PC-3 (cell line): ENCODE results near the gene PTK6. TPM values are rescaled to one million over a fixed set of nuclear protein-coding genes. Genes with fewer than 3 reads are reported as not detected.
"Not testable (repeated sequence)": the region's sequence is repeated elsewhere in the genome, so short reads cannot be mapped to it uniquely, and the experiment has no call there.

Experiments used
- ATAC-seq: fragments of 200-7000 bp; cut with Tn5 transposase; 2 replicates; pipeline ENCODE4 v1.9.1; 2020; ENCODE audit warnings: mild to moderate bottlenecking, moderate library complexity
- BruUV-seq: library from RNA; stranded (reverse); fragments of 400-500 nt; replicated peaks from 2 replicates; lab custom pipeline; 2021; lab: Mats Ljungman, UMichigan
- CTCF ChIA-PET: fragments of 300-600 bp; sonication (Branson Sonifier 250); formaldehyde crosslinking; loops from one replicate; lab custom pipeline; 2022; ENCODE audit warnings: antibody characterized with exemption; lab: Charles Lee
- POLR2A ChIA-PET: fragments of 300-600 bp; sonication (Branson Sonifier 250); formaldehyde crosslinking; loops from one replicate; lab custom pipeline; 2022; ENCODE audit warnings: antibody characterized with exemption; ENCODE audit not compliant: unreplicated experiment; lab: Charles Lee
- DNase-seq: peaks from one replicate; pipeline ENCODE4 v3.0.0-alpha.2; 2015
- H2AFZ ChIP-seq: fragments of 300-600 bp; sonication (generic); 2 replicates; pipeline ENCODE4 v1.6.0; 2016; ENCODE audit warnings: antibody characterized with exemption, low read length
- H3F3A ChIP-seq: fragments of 300-600 bp; sonication (generic); one replicate; pipeline ENCODE4 v1.6.0; 2017; ENCODE audit warnings: antibody characterized with exemption, low read length, control low read depth, mild to moderate bottlenecking; ENCODE audit not compliant: unreplicated experiment
- H3K27ac ChIP-seq: fragments of 300-600 bp; sonication (generic); 2 replicates; pipeline ENCODE4 v1.5.1; 2016; ENCODE audit warnings: mild to moderate bottlenecking, low read length
- H3K27me3 ChIP-seq: fragments of 300-600 bp; sonication (generic); 2 replicates; pipeline ENCODE4 v1.6.1; 2016; ENCODE audit warnings: low read length, mixed read lengths
- H3K36me3 ChIP-seq: fragments of 300-600 bp; sonication (generic); 2 replicates; pipeline ENCODE4 v1.6.1; 2016; ENCODE audit warnings: low read depth, mixed run types, low read length, mixed read lengths
- H3K4me1 ChIP-seq: fragments of 300-600 bp; sonication (generic); 2 replicates; pipeline ENCODE4 v1.5.1; 2016; ENCODE audit warnings: low read length; ENCODE audit not compliant: insufficient read depth
- H3K4me2 ChIP-seq: fragments of 300-600 bp; sonication (generic); 2 replicates; pipeline ENCODE4 v1.6.0; 2016; ENCODE audit warnings: low read length
- H3K4me3 ChIP-seq: fragments of 300-600 bp; sonication (generic); 2 replicates; pipeline ENCODE4 v1.5.1; 2016; ENCODE audit warnings: mild to moderate bottlenecking, low read length, mixed read lengths
- H3K79me2 ChIP-seq: fragments of 300-600 bp; sonication (generic); 2 replicates; pipeline ENCODE4 v1.6.1; 2017; ENCODE audit warnings: low read length, mixed read lengths
- H3K9ac ChIP-seq: fragments of 300-600 bp; sonication (generic); 2 replicates; pipeline ENCODE4 v1.6.0; 2016; ENCODE audit warnings: mild to moderate bottlenecking, low read length
- H3K9me2 ChIP-seq: fragments of 300-600 bp; sonication (generic); replicated peaks from 2 replicates; pipeline ENCODE4 v1.6.1; 2016; ENCODE audit warnings: mixed run types, low read length, mixed read lengths
- H3K9me3 ChIP-seq: fragments of 300-600 bp; sonication (generic); 2 replicates; pipeline ENCODE4 v1.6.1; 2016; ENCODE audit warnings: low read length, mixed read lengths
- H4K20me1 ChIP-seq: fragments of 300-600 bp; sonication (generic); 2 replicates; pipeline ENCODE4 v1.6.1; 2016; ENCODE audit warnings: low read length, mixed read lengths
- EZH2 ChIP-seq: fragments of 300-600 bp; sonication (generic); IDR thresholded peaks from one replicate; pipeline ENCODE4 v1.6.1; 2017; ENCODE audit warnings: antibody characterized with exemption, mild to moderate bottlenecking, low read length; ENCODE audit not compliant: unreplicated experiment
- EZH2phosphoT487 ChIP-seq: fragments of 300-600 bp; sonication (generic); IDR thresholded peaks from 2 replicates; pipeline ENCODE4 v1.6.1; 2018; ENCODE audit warnings: mild to moderate bottlenecking, antibody characterized with exemption, low read length, borderline replicate concordance
- intact Hi-C: fragments of 100-400 bp; cut with micrococcal nuclease; formaldehyde crosslinking; loops from 2 replicates; pipeline ENCODE4 v1.9.0; 2023
- total RNA-seq: library from RNA; depleted of rRNA; stranded (reverse); fragments of >200 nt; gene quantifications from 2 replicates; pipeline ENCODE4 v1.2.3, GENCODE V29; 2014
- TF ChIP-seq, protein P1 (sequence below): fragments of 300-600 bp; sonication (generic); conservative IDR thresholded peaks from 2 replicates; pipeline ENCODE4 v1.5.1; 2017; ENCODE audit warnings: antibody characterized with exemption, low read depth, mild to moderate bottlenecking, low read length

The PTK6 gene
- total RNA-seq, 1 experiment from 2014 or later = 11.1 TPM

DNA sequence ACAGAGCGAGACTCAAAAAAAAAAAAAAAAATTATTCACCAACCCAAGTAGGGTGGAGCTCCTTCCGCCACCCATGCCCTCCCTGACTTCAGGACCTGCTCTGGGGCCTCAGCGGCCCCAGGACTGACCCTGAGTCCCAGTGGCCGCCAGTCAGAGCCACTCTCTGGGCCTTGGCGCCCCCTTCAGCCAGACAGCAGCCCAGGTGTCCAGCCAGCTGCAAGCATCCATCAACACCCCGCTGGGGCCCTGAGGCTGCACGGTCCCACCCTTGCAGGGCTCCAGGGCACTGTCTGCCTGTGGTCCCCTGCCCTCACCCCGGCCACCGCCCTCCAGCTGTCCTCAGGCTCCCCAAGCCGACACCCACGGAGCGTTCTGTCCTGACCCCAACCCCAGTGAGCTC is 53.3 kb downstream of the PTK6 start:
- no peaks in the 10 kb centered on the region for H3K9me2 ChIP-seq
- no peak overlapping the region for H3K4me3 ChIP-seq
- no peaks in the 10 kb centered on the region for H3K9me3 ChIP-seq
- no peaks in the 10 kb centered on the region for H3F3A ChIP-seq
- H3K9ac ChIP-seq = no peak overlapping the region
- intact Hi-C loops = no loop called here
- DNase-seq (no peak), ATAC-seq (peak; percentile 9; the same call in 1 of the 2 replicates)
- TF ChIP-seq EZH2 (no peak), EZH2phosphoT487 (no peak)
- TF ChIP-seq, protein P1, sequence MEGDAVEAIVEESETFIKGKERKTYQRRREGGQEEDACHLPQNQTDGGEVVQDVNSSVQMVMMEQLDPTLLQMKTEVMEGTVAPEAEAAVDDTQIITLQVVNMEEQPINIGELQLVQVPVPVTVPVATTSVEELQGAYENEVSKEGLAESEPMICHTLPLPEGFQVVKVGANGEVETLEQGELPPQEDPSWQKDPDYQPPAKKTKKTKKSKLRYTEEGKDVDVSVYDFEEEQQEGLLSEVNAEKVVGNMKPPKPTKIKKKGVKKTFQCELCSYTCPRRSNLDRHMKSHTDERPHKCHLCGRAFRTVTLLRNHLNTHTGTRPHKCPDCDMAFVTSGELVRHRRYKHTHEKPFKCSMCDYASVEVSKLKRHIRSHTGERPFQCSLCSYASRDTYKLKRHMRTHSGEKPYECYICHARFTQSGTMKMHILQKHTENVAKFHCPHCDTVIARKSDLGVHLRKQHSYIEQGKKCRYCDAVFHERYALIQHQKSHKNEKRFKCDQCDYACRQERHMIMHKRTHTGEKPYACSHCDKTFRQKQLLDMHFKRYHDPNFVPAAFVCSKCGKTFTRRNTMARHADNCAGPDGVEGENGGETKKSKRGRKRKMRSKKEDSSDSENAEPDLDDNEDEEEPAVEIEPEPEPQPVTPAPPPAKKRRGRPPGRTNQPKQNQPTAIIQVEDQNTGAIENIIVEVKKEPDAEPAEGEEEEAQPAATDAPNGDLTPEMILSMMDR = peak; percentile 28; the same call in 1 of the 2 replicates
- H4K20me1 ChIP-seq = no peaks in the 10 kb centered on the region; the same call in 1 of the 2 replicates
- H3K27ac ChIP-seq = no peak overlapping the region
- no TSS peak for BruUV-seq
- no peaks in the 10 kb centered on the region for H3K27me3 ChIP-seq
- H3K36me3 ChIP-seq = no peaks in the 10 kb centered on the region
- ChIA-PET POLR2A (no interaction called here), CTCF (no interaction called here)
- 0 out of 2 replicates have a peak, but pooled peaks cover 5% of the 10 kb centered on the region for H3K4me1 ChIP-seq
- H3K4me2 ChIP-seq = no peak overlapping the region
- H3K79me2 ChIP-seq = no peaks in the 10 kb centered on the region
- H2AFZ ChIP-seq = no peak overlapping the region

DNA sequence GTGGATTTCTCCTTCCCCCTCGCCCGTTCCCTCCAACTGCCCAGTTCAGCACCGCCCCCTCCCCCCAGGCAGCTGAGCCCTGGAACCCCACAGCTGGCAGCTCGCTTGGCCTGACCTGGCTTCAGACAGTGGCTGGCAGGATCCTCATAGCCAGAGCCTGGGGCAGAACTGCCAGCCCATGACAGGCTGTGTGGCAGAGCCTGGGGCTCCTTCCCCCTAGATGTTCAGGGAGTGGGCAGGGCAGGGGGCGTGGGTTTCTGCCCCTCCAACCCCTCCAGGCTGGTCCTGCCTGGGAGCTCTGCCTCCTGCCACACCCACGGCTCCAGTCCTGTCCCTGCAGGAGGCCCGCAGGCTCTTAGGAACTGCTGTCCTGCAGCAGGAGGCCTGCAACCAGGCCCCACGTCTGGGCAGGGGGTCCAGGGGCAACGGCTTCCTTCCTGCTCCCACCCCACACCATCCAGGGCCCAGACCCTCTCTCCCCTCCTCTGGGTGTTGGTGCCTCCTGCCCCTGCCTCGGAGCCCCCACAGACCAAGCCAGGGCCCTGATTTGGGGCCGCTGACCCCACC is 55.1 kb downstream of the PTK6 start:
- DNase-seq (no peak), ATAC-seq (no peak)
- H3K9me2 ChIP-seq = no peaks in the 10 kb centered on the region
- no peaks in the 10 kb centered on the region for H3K79me2 ChIP-seq
- H3K9ac ChIP-seq = no peak overlapping the region
- H2AFZ ChIP-seq = no peak overlapping the region
- no peak overlapping the region for H3K4me2 ChIP-seq
- TF ChIP-seq, protein P1 = no peak
- TF ChIP-seq EZH2 (no peak), EZH2phosphoT487 (no peak)
- BruUV-seq = no TSS peak
- H3K27ac ChIP-seq = no peak overlapping the region
- H3K4me3 ChIP-seq = no peak overlapping the region
- H3F3A ChIP-seq = no peaks in the 10 kb centered on the region
- ChIA-PET POLR2A (no interaction called here), CTCF (no interaction called here)
- H3K36me3 ChIP-seq = no peaks in the 10 kb centered on the region
- no peaks in the 10 kb centered on the region for H3K9me3 ChIP-seq
- H3K27me3 ChIP-seq = 0 out of 2 replicates have a peak, but pooled peaks cover 2% of the 10 kb centered on the region
- intact Hi-C loops = no loop called here
- H3K4me1 ChIP-seq = 0 out of 2 replicates have a peak, but pooled peaks cover 5% of the 10 kb centered on the region
- H4K20me1 ChIP-seq = no peaks in the 10 kb centered on the region; the same call in 1 of the 2 replicates

DNA sequence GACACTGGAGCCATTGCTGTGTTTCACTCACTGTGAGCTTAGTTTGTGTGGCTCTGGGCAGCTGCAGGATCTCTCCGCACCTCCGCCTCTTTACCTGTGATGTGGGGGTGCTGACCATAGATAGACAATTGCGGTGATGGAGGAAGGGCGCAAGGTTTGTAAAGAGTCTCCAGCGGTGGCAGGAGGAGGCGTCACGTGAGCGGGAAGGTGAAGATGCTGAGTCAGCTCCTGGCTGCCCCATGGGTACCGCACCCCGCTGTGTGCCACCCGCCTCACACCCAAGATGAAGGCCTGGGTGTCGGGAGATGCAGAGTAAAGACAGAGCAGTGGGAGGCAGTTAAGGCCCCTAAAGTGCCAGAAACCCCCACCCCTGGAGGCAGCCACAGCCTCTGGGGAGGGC is 55.7 kb downstream of the PTK6 start:
- Histone ChIP-seq H3K4me3 (no peak overlapping the region), H3K79me2 (no peaks in the 10 kb centered on the region), H3K27me3 (0 out of 2 replicates have a peak, but pooled peaks cover 3% of the 10 kb centered on the region), H3K4me1 (0 out of 2 replicates have a peak, but pooled peaks cover 5% of the 10 kb centered on the region), H3K4me2 (no peak overlapping the region), H3K9me2 (no peaks in the 10 kb centered on the region), H3K9ac (no peak overlapping the region), H2AFZ (no peak overlapping the region), H3K9me3 (no peaks in the 10 kb centered on the region), H3F3A (no peaks in the 10 kb centered on the region), H3K36me3 (no peaks in the 10 kb centered on the region), H3K27ac (no peak overlapping the region), H4K20me1 (no peaks in the 10 kb centered on the region)
- no TSS peak for BruUV-seq
- DNase-seq (no peak), ATAC-seq (no peak)
- intact Hi-C loops = no loop called here
- ChIA-PET CTCF (no interaction called here), POLR2A (no interaction called here)
- TF ChIP-seq EZH2 = no peak
- TF ChIP-seq EZH2phosphoT487 = no peak

DNA sequence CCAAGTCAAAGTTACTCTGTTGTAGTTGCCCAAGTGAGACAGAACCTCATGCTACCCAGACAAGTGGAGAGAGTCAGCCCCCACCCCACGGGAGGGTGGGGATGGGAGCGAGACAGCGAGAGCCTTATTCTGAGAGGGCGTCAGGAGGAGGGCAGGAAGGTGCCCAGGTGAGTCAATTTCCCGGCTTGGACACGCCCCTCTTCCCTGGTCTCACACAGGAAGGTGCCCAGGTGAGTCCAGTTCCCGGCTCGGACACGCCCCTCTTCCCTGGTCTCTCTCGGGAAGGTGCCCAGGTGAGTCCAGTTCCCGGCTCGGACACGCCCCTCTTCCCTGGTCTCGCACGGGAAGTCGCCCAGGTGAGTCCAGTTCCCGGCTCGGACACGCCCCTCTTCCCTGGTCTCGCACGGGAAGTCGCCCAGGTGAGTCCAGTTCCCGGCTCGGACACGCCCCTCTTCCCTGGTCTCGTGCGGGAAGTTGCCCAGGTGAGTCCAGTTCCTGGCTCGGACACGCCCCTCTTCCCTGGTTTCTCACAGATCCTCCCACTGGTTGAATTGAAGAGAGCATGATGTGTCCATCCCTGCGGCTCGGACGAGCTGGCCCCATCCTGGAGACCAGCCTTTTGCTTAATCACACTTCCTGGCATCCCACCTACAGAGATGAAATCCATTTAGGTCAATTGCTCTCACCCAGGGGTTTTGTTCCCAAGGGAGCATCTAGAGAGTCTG is 57.3 kb downstream of the PTK6 start:
- H3K36me3 ChIP-seq, H3K4me1 ChIP-seq, H3K9me2 ChIP-seq, POLR2A ChIA-PET, CTCF ChIA-PET, H3F3A ChIP-seq, intact Hi-C loops, H3K27ac ChIP-seq, H3K27me3 ChIP-seq, H4K20me1 ChIP-seq, H3K9me3 ChIP-seq, BruUV-seq, H2AFZ ChIP-seq, H3K79me2 ChIP-seq, H3K9ac ChIP-seq: not testable (repeated sequence)
- ATAC-seq = peak; percentile 23; the same call in 1 of the 2 replicates
- peak overlapping the region; percentile 29 for H3K4me2 ChIP-seq
- H3K4me3 ChIP-seq = peak overlapping the region; percentile 4; the same call in 1 of the 2 replicates
- peak; percentile 69 for DNase-seq
